SK-N-SH treated with all-trans-retinoic acid at 6 μM for 48 hours (cell line): ENCODE measurements around the gene IL22RA2.

Source experiments
- ARNTL ChIP-seq: fragments of 450-650 bp; formaldehyde crosslinking; IDR thresholded peaks from 2 replicates; pipeline ENCODE4 v1.5.0; 2020; ENCODE audit warnings: low read depth, mild to moderate bottlenecking, moderate library complexity, borderline replicate concordance
- CSDC2 ChIP-seq: fragments of 250-450 bp; sonication (Bioruptor Pico); IDR thresholded peaks from 2 replicates; pipeline ENCODE4 v1.5.0; 2020; ENCODE audit warnings: mild to moderate bottlenecking, moderate library complexity
- CSRNP3 ChIP-seq: fragments of 250-450 bp; sonication (Bioruptor Pico); IDR thresholded peaks from 2 replicates; pipeline ENCODE4 v1.5.1; 2021; ENCODE audit warnings: mild to moderate bottlenecking, moderate library complexity
- ESRRG ChIP-seq: fragments of 250-450 bp; sonication (Bioruptor Pico); IDR thresholded peaks from 2 replicates; pipeline ENCODE4 v1.6.1; 2021; ENCODE audit warnings: mild to moderate bottlenecking
- OSR1 ChIP-seq: fragments of 250-450 bp; sonication (Bioruptor Pico); IDR thresholded peaks from 2 replicates; pipeline ENCODE4 v1.8.0; 2022; ENCODE audit warnings: moderate library complexity, mild to moderate bottlenecking, inconsistent platforms
- RARB ChIP-seq: fragments of 250-450 bp; sonication (Bioruptor Pico); IDR thresholded peaks from 2 replicates; pipeline ENCODE4 v1.8.0; 2021; ENCODE audit warnings: mild to moderate bottlenecking, moderate library complexity
- TCF4 ChIP-seq: fragments of 250-450 bp; sonication (Bioruptor Pico); IDR thresholded peaks from 2 replicates; pipeline ENCODE4 v1.8.0; 2021; ENCODE audit warnings: mild to moderate bottlenecking, moderate library complexity, borderline replicate concordance
- TOX ChIP-seq: fragments of 250-450 bp; sonication (Bioruptor Pico); IDR thresholded peaks from 2 replicates; pipeline ENCODE4 v1.8.0; 2021; ENCODE audit warnings: mild to moderate bottlenecking, moderate library complexity, borderline replicate concordance
- ZFP3 ChIP-seq: fragments of 250-450 bp; sonication (Bioruptor Pico); IDR thresholded peaks from 2 replicates; pipeline ENCODE4 v1.5.0; 2020; ENCODE audit warnings: mild to moderate bottlenecking, moderate library complexity
- ZFP30 ChIP-seq: fragments of 450-650 bp; formaldehyde crosslinking; IDR thresholded peaks from 2 replicates; pipeline ENCODE4 v1.5.0; 2022; ENCODE audit warnings: mild to moderate bottlenecking, moderate library complexity
- ZNF565 ChIP-seq: fragments of 450-650 bp; formaldehyde crosslinking; conservative IDR thresholded peaks from 2 replicates; pipeline ENCODE4 v1.5.0; 2020; ENCODE audit warnings: low read depth, mild to moderate bottlenecking, moderate library complexity
- ZNF70 ChIP-seq: fragments of 450-650 bp; formaldehyde crosslinking; IDR thresholded peaks from 2 replicates; pipeline ENCODE4 v1.5.0; 2020; ENCODE audit warnings: mild to moderate bottlenecking, moderate library complexity
- TF ChIP-seq, protein P1 (sequence below): fragments of 250-450 bp; sonication (Bioruptor Pico); IDR thresholded peaks from 2 replicates; pipeline ENCODE4 v1.5.0; 2020; ENCODE audit warnings: mild to moderate bottlenecking, moderate library complexity
- TF ChIP-seq, protein P2 (sequence below): fragments of 250-450 bp; sonication (Bioruptor Pico); IDR thresholded peaks from 2 replicates; pipeline ENCODE4 v1.8.0; 2020; ENCODE audit warnings: mild to moderate bottlenecking, moderate library complexity, borderline replicate concordance

DNA sequence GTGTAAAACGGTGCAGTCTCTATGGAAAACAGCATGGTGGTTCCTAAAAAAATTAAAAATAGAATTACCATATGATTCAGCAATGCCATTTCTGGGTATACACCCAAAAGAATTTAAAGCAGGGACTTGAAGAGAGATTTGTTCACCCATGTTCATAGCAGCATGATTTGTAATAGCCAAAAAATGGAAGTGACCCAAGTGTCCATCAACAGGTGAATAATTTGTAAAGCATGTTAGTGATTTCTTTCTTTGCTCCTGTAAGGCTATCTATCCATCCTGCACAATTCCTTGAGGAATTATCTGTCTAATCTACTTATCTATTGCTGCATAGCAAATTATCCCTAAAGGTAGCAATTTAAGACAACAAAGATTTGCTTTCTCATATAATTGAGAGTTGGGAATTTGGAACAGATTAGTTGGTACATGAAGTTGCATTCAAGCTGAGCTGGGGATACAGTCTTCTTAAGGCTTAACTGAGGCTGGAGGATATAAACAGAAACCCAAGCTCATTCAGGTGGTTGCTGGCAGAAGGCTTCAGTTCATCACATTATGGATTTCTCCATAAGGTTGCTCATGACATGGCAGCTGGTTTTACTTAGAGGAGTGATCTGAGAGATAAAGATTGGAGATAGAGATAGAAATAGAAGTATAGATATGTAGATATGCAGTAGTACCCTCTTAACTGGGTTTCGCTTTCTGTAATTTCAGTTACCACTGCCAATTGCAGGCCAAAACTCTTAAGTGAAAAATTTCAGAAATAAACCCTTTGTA lies 62.0 kb downstream of the IL22RA2 start:
- TF ChIP-seq CSDC2 (no peak), ZNF70 (CRISPR knock-in tag) (no peak), ARNTL (no peak), RARB (CRISPR knock-in tag) (no peak), OSR1 (CRISPR knock-in tag) (no peak), ZNF565 (CRISPR knock-in tag) (no peak), ZFP30 (CRISPR knock-in tag) (no peak), ZFP3 (CRISPR knock-in tag) (no peak), TOX (CRISPR knock-in tag) (no peak), TCF4 (CRISPR knock-in tag) (no peak; the same call in 1 of the 2 replicates), CSRNP3 (CRISPR knock-in tag) (no peak), ESRRG (CRISPR knock-in tag) (no peak)
- TF ChIP-seq, protein P1, sequence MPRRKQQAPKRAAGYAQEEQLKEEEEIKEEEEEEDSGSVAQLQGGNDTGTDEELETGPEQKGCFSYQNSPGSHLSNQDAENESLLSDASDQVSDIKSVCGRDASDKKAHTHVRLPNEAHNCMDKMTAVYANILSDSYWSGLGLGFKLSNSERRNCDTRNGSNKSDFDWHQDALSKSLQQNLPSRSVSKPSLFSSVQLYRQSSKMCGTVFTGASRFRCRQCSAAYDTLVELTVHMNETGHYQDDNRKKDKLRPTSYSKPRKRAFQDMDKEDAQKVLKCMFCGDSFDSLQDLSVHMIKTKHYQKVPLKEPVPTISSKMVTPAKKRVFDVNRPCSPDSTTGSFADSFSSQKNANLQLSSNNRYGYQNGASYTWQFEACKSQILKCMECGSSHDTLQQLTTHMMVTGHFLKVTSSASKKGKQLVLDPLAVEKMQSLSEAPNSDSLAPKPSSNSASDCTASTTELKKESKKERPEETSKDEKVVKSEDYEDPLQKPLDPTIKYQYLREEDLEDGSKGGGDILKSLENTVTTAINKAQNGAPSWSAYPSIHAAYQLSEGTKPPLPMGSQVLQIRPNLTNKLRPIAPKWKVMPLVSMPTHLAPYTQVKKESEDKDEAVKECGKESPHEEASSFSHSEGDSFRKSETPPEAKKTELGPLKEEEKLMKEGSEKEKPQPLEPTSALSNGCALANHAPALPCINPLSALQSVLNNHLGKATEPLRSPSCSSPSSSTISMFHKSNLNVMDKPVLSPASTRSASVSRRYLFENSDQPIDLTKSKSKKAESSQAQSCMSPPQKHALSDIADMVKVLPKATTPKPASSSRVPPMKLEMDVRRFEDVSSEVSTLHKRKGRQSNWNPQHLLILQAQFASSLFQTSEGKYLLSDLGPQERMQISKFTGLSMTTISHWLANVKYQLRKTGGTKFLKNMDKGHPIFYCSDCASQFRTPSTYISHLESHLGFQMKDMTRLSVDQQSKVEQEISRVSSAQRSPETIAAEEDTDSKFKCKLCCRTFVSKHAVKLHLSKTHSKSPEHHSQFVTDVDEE (CRISPR knock-in tag): no peak
- TF ChIP-seq, protein P2, sequence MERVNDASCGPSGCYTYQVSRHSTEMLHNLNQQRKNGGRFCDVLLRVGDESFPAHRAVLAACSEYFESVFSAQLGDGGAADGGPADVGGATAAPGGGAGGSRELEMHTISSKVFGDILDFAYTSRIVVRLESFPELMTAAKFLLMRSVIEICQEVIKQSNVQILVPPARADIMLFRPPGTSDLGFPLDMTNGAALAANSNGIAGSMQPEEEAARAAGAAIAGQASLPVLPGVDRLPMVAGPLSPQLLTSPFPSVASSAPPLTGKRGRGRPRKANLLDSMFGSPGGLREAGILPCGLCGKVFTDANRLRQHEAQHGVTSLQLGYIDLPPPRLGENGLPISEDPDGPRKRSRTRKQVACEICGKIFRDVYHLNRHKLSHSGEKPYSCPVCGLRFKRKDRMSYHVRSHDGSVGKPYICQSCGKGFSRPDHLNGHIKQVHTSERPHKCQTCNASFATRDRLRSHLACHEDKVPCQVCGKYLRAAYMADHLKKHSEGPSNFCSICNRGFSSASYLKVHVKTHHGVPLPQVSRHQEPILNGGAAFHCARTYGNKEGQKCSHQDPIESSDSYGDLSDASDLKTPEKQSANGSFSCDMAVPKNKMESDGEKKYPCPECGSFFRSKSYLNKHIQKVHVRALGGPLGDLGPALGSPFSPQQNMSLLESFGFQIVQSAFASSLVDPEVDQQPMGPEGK (CRISPR knock-in tag): no peak
